CD14-positive monocyte (primary cell): ENCODE measurements around the gene HACL1. TPM values are rescaled to one million over a fixed set of nuclear protein-coding genes. Genes with fewer than 3 reads are reported as not detected.
A peak's percentile ranks its signal among the peaks of the same experiment; 100 is the strongest.
"Not testable (repeated sequence)": the region's sequence is repeated elsewhere in the genome, so short reads cannot be mapped to it uniquely, and the experiment has no call there.

ENCODE experiments used
- DNase-seq, 3 donors: peaks; one replicate each; pipeline ENCODE4 v3.0.0-alpha.2; 2011 to 2022
- H2AFZ ChIP-seq: 2 replicates; pipeline ENCODE4 v1.6.0; 2012; ENCODE audit warnings: mild to moderate bottlenecking, low read depth, low read length, inconsistent platforms; ENCODE audit not compliant: insufficient read depth, poor library complexity, severe bottlenecking
- H3K27ac ChIP-seq, 2 donors: 1 replicate in 1 of 2; 2 replicates in 1 of 2; pipeline ENCODE4 v1.5.1; 2012 to 2013; ENCODE audit warnings: low read length in 2 of 2, control low read depth in 1 of 2, inconsistent platforms in 1 of 2, low read depth in 1 of 2, mild to moderate bottlenecking in 1 of 2
- H3K27me3 ChIP-seq, 2 donors: one replicate each; pipeline versions ENCODE4 v1.6.0 to v1.6.1; 2011 to 2013; ENCODE audit warnings: low read length in 2 of 2; ENCODE audit not compliant: control insufficient read depth in 2 of 2, insufficient read depth in 2 of 2
- H3K36me3 ChIP-seq, 2 donors: replicated peaks in 1 of 2; 1 replicate in 1 of 2; 2 replicates in 1 of 2; pipeline versions ENCODE4 v1.5.1 to v1.6.1; 2012 to 2013; ENCODE audit warnings: low read length in 2 of 2, control low read depth in 1 of 2, inconsistent platforms in 1 of 2, mild to moderate bottlenecking in 1 of 2; ENCODE audit not compliant: insufficient read depth in 2 of 2, control insufficient read depth in 1 of 2
- H3K4me1 ChIP-seq, 2 donors: 1 replicate in 1 of 2; 2 replicates in 1 of 2; pipeline versions ENCODE4 v1.5.1 to v1.6.1; 2012 to 2013; ENCODE audit warnings: low read length in 2 of 2, control low read depth in 1 of 2, inconsistent platforms in 1 of 2, mild to moderate bottlenecking in 1 of 2, moderate library complexity in 1 of 2; ENCODE audit not compliant: insufficient read depth in 2 of 2, control insufficient read depth in 1 of 2
- H3K4me2 ChIP-seq: replicated peaks from 2 replicates; pipeline ENCODE3; 2012; ENCODE audit warnings: low read length, moderate library complexity, mild to moderate bottlenecking; ENCODE audit not compliant: poor library complexity, severe bottlenecking; ENCODE audit errors: extremely low read depth
- H3K4me3 ChIP-seq, 3 experiments: fragments of 200-600 bp in 1 of 3; sonication (generic) in 1 of 3; replicated peaks in 1 of 3; 1 replicate in 2 of 3; 2 replicates in 1 of 3; pipeline ENCODE4 v1.5.1; 2011 to 2013; ENCODE audit warnings: low read length in 3 of 3, mild to moderate bottlenecking in 3 of 3, control low read depth in 2 of 3, low read depth in 2 of 3, inconsistent platforms in 1 of 3, moderate library complexity in 1 of 3
- H3K79me2 ChIP-seq: 2 replicates; pipeline ENCODE4 v1.6.0; 2012; ENCODE audit warnings: mild to moderate bottlenecking, control low read depth, inconsistent platforms, low read length, moderate library complexity; ENCODE audit not compliant: insufficient read depth
- H3K9ac ChIP-seq: 2 replicates; pipeline ENCODE4 v1.6.0; 2017; ENCODE audit warnings: low read length, mild to moderate bottlenecking; ENCODE audit not compliant: insufficient read depth, poor library complexity, severe bottlenecking
- H3K9me3 ChIP-seq, 2 donors: replicated peaks in 1 of 2; 1 replicate in 1 of 2; 2 replicates in 1 of 2; pipeline versions ENCODE4 v1.5.1 to v1.6.1; 2012 to 2013; ENCODE audit warnings: low read length in 2 of 2, control low read depth in 1 of 2; ENCODE audit not compliant: control insufficient read depth in 1 of 2, insufficient read depth in 1 of 2
- H4K20me1 ChIP-seq: 2 replicates; pipeline ENCODE4 v1.6.0; 2012; ENCODE audit warnings: mild to moderate bottlenecking, low read length, control low read depth, moderate library complexity; ENCODE audit not compliant: insufficient read depth
- H3K27ac Mint-ChIP-seq, 7 donors: one replicate each; pipeline ENCODE4 v1.8.0; 2020; ENCODE audit warnings: mild to moderate bottlenecking in 7 of 7, mixed read lengths in 7 of 7, moderate library complexity in 6 of 7, inconsistent platforms in 2 of 7
- H3K27me3 Mint-ChIP-seq, 3 donors: one replicate each; pipeline ENCODE4 v1.8.0; 2021 to 2022; ENCODE audit warnings: low read depth in 3 of 3, mild to moderate bottlenecking in 3 of 3, mixed read lengths in 3 of 3, moderate library complexity in 3 of 3, inconsistent platforms in 1 of 3
- H3K36me3 Mint-ChIP-seq, 2 donors: one replicate each; pipeline ENCODE4 v1.8.0; 2020; ENCODE audit warnings: mixed read lengths in 2 of 2, inconsistent platforms in 1 of 2, mild to moderate bottlenecking in 1 of 2
- H3K4me1 Mint-ChIP-seq: one replicate; pipeline ENCODE4 v1.8.0; 2020; ENCODE audit warnings: mild to moderate bottlenecking, mixed read lengths
- H3K4me3 Mint-ChIP-seq, 2 donors: one replicate each; pipeline ENCODE4 v1.8.0; 2020; ENCODE audit warnings: mild to moderate bottlenecking in 2 of 2, mixed read lengths in 2 of 2, moderate library complexity in 1 of 2
- H3K9me3 Mint-ChIP-seq, 7 donors: one replicate each; pipeline ENCODE4 v1.8.0; 2020 to 2022; ENCODE audit warnings: mixed read lengths in 7 of 7, mild to moderate bottlenecking in 6 of 7, moderate library complexity in 6 of 7, inconsistent platforms in 2 of 7
- WGBS: methylation state at CpG from one replicate; pipeline ENCODE4 v1.1.5; 2013; ENCODE audit warnings: missing lambda C conversion rate; ENCODE audit not compliant: insufficient coverage; 5-methylcytosine and 5-hydroxymethylcytosine counted together
- intact Hi-C, 2 donors: fragments of 100-400 bp; cut with micrococcal nuclease; formaldehyde crosslinking; loops; one replicate each; pipeline versions ENCODE4 v1.15.0 to v1.15.1; 2023
- polyA plus RNA-seq, 3 donors: library from polyadenylated mRNA; depleted of rRNA in 1 of 3; unstranded in 2 of 3; stranded (reverse) in 1 of 3; fragments of 300-500 nt in 2 of 3; fragments of >200 nt in 1 of 3; fragmentation: Illumina TruSeq in 2 of 3; gene quantifications; 1 replicate in 2 of 3; 2 replicates in 1 of 3; pipeline ENCODE4 v1.2.3, GENCODE V29; 2012 to 2021
- TF ChIP-seq, protein P1 (sequence below): fragments of 200-600 bp; IDR thresholded peaks from one replicate; pipeline ENCODE4 v1.8.0; 2022; ENCODE audit warnings: antibody characterized with exemption, mild to moderate bottlenecking

HACL1 gene
- polyA plus RNA-seq, 3 donors = 12.3 to 27.2 (median 22.3) TPM

DNA sequence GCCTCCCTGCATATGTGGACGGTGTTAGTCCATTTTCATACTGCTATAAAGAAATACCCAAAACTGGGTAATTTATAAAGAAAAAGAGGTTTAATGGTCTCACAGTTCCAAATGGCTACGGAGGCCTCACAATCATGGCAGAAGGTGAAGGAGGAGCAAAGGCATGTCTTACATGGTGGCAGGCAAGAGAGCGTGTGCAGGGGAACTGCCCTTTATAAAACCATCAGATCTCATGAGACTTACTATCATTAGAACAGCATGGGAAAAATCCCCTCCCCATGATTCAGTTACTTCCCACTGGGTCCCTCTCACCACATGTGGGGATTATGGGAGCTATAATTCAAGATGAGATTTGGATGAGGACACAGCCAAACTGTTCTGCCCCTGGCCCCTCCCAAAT is 1.4 kb upstream of the HACL1 start:
- H3K4me2 ChIP-seq = peak overlapping the region; percentile 84
- Mint-ChIP-seq H3K27ac (peak overlapping the region in 3 of 7 donors; percentile 1 to 98 (median 94)), H3K36me3 (peaks cover 17 to 18% of the 10 kb centered on the region in 2 donors), H3K4me1 (peaks cover 17% of the 10 kb centered on the region), H3K4me3 (peak overlapping the region in 1 of 2 donors; percentile 96)
- H3K9ac ChIP-seq, H4K20me1 ChIP-seq, H3K9me3 ChIP-seq, H3K27me3 ChIP-seq, H3K27ac ChIP-seq, DNase-seq, H3K79me2 ChIP-seq, H3K9me3 Mint-ChIP-seq, H3K27me3 Mint-ChIP-seq: not testable (repeated sequence)
- WGBS = no CpG with 5 or more reads among the region's 3 CpGs
- peak overlapping the region in 1 of 3 experiments; percentile 91 for H3K4me3 ChIP-seq
- peaks cover 16 to 20% of the 10 kb centered on the region in 2 donors for H3K4me1 ChIP-seq
- H2AFZ ChIP-seq = peak overlapping the region; percentile 99
- intact Hi-C loops = loop anchor here (5.0 to 10.0 kb wide), 3 partner anchors 396 to 662 kb away; partner anchors contain the start of genes CAPN7 (in 1 of the 2), DPH3 (in 1 of the 2), NR2C2 (in 1 of the 2) and OXNAD1 (in 1 of the 2)
- H3K36me3 ChIP-seq = peaks cover 14 to 23% of the 10 kb centered on the region in 2 donors

DNA sequence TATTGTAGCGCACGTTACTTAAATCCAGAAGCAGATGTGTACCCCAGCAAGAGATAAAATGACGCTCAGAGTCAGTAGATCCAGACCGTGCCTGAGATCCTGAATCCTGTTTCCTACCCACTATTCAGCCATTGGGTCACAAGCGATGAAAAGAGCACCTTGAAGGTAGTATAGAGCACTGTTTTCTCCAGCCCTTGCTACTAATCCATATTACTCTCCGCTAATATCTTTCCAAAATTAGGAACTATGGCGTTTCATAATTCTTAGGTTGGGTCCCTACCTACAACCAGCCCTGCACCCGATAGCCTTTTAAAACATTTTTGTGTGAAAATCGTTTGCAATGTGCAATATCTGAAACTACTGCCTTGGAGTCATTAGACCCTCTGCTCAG is 772 bp upstream of the HACL1 start:
- Histone ChIP-seq H3K4me1 (peaks cover 16 to 20% of the 10 kb centered on the region in 2 donors), H3K27me3 (no peaks in the 10 kb centered on the region), H2AFZ (peak overlapping the region; percentile 99), H4K20me1 (no peaks in the 10 kb centered on the region), H3K27ac (peak overlapping the region; percentile 69 to 96), H3K9me3 (no peaks in the 10 kb centered on the region), H3K9ac (peak overlapping the region; percentile 78), H3K79me2 (peaks cover 9% of the 10 kb centered on the region), H3K4me3 (peak overlapping the region; percentile 61 to 91 (median 88)), H3K4me2 (peak overlapping the region; percentile 84), H3K36me3 (peaks cover 19 to 29% of the 10 kb centered on the region in 2 donors)
- Mint-ChIP-seq H3K36me3 (peaks cover 23 to 24% of the 10 kb centered on the region in 2 donors), H3K27ac (peak overlapping the region; percentile 94 to 100 (median 99)), H3K9me3 (no peaks in the 10 kb centered on the region), H3K4me1 (peaks cover 17% of the 10 kb centered on the region), H3K4me3 (peak overlapping the region; percentile 96 to 98), H3K27me3 (no peaks in the 10 kb centered on the region)
- DNase-seq = no peak
- intact Hi-C loops = loop anchor here (5.0 to 10.0 kb wide), 3 partner anchors 395 to 663 kb away; partner anchors contain the start of genes CAPN7 (in 1 of the 2), DPH3 (in 1 of the 2), NR2C2 (in 1 of the 2) and OXNAD1 (in 1 of the 2)
- WGBS = 0% methylated on average over 7 of the region's 9 CpGs
- TF ChIP-seq, protein P1, sequence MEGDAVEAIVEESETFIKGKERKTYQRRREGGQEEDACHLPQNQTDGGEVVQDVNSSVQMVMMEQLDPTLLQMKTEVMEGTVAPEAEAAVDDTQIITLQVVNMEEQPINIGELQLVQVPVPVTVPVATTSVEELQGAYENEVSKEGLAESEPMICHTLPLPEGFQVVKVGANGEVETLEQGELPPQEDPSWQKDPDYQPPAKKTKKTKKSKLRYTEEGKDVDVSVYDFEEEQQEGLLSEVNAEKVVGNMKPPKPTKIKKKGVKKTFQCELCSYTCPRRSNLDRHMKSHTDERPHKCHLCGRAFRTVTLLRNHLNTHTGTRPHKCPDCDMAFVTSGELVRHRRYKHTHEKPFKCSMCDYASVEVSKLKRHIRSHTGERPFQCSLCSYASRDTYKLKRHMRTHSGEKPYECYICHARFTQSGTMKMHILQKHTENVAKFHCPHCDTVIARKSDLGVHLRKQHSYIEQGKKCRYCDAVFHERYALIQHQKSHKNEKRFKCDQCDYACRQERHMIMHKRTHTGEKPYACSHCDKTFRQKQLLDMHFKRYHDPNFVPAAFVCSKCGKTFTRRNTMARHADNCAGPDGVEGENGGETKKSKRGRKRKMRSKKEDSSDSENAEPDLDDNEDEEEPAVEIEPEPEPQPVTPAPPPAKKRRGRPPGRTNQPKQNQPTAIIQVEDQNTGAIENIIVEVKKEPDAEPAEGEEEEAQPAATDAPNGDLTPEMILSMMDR = no peak
